ENCODE data around the gene XPR1.
"Not testable (repeated sequence)": the region's sequence is repeated elsewhere in the genome, so short reads cannot be mapped to it uniquely, and the experiment has no call there.

XPR1 gene

DNA sequence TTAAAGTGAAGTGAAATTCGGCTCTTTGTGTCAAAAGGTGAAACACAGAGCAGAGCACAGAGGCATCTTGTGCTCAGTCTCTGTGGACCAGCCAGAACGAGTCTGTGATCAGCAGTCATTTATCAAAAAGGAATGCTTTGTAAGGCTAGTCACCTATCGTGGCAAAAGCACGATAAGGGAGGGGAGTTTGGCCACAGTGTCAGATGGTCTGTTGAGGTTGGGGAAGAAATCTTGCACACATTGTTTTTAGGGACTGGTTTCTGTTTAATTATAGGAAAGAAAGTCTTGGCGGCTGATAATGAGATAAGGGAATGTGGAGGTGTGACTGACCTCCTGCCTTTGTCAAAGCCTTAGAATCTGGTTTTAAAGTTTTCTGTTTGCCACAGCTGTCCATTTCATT, 222.6 kb downstream of the XPR1 start:
- Histone ChIP-seq H3K9ac (ENCODE audit: low read length) (no peak overlapping the region), H2AFZ (ENCODE audit: low read depth, low read length, severe bottlenecking) (no peak overlapping the region), H3K27me3 (ENCODE audit: low read length) (no peaks in the 10 kb centered on the region), H3K36me3 (ENCODE audit: low read length) (no peaks in the 10 kb centered on the region), H3F3A (ENCODE audit: insufficient read depth) (peaks cover 7% of the 10 kb centered on the region; the same call in 1 of the 2 replicates), H3K9me2 (replicated peaks; ENCODE audit: insufficient read depth, low read length) (no peaks in the 10 kb centered on the region), H3K9me3 (ENCODE audit: insufficient read depth, low read length) (no peaks in the 10 kb centered on the region), H4K20me1 (ENCODE audit: low read depth, low read length) (no peaks in the 10 kb centered on the region), H3K4me2 (ENCODE audit: low read depth, low read length, poor library complexity, severe bottlenecking) (no peak overlapping the region), H3K79me2 (ENCODE audit: insufficient read depth, low read length) (no peaks in the 10 kb centered on the region), H3K27ac (ENCODE audit: low read depth, low read length) (no peak overlapping the region), H3K4me3 (ENCODE audit: insufficient read depth, low read length, poor library complexity, severe bottlenecking) (no peak overlapping the region)
- no peak for TF ChIP-seq EZH2phosphoT487 (conservative IDR thresholded peaks at IDR 0.05; ENCODE audit: low read length)
- TF ChIP-seq, protein P1, sequence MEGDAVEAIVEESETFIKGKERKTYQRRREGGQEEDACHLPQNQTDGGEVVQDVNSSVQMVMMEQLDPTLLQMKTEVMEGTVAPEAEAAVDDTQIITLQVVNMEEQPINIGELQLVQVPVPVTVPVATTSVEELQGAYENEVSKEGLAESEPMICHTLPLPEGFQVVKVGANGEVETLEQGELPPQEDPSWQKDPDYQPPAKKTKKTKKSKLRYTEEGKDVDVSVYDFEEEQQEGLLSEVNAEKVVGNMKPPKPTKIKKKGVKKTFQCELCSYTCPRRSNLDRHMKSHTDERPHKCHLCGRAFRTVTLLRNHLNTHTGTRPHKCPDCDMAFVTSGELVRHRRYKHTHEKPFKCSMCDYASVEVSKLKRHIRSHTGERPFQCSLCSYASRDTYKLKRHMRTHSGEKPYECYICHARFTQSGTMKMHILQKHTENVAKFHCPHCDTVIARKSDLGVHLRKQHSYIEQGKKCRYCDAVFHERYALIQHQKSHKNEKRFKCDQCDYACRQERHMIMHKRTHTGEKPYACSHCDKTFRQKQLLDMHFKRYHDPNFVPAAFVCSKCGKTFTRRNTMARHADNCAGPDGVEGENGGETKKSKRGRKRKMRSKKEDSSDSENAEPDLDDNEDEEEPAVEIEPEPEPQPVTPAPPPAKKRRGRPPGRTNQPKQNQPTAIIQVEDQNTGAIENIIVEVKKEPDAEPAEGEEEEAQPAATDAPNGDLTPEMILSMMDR (IDR thresholded peaks at IDR 0.05; ENCODE audit: insufficient read depth, low read length, poor library complexity, severe bottlenecking), result no peak

DNA sequence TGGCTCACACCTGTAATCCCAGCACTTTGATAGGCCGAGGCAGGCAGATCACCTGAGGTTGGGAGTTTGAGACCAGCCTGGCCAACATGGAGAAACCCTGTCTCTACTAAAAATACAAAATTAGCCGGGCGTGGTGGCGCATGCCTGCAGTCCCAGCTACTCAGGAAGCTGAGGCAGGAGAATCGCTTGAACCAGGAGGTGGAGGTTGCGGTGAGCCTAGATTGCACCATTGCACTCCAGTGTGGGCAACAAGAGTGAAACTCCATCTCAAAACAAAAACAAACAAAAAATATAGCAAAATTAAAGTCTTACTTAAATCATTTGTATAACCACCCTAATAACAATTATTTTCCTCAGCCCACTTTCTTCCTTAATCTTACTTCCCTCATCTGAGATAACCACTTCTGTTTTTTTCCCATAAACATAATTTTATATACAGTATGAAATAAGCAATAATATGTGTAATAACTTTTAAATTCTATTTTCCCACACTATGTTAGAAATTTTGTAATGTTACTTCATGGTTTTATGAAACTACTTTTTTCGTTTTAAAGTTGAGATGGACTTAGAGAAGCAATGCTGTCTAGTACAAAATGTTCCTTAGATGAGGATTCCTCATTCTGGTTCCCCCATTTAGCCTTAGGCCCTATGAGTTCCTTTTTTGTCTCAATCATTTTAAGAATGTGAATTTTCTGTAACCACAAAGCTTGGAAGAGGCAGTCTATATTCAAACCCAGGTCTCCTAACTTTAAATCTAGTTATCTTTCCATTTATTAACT, 226.3 kb downstream of the XPR1 start:
- not testable (repeated sequence) for H3K9me2 ChIP-seq (replicated peaks; ENCODE audit: insufficient read depth, low read length); H3K4me2 ChIP-seq (ENCODE audit: low read depth, low read length, poor library complexity, severe bottlenecking); H3K9me3 ChIP-seq (ENCODE audit: insufficient read depth, low read length)

DNA sequence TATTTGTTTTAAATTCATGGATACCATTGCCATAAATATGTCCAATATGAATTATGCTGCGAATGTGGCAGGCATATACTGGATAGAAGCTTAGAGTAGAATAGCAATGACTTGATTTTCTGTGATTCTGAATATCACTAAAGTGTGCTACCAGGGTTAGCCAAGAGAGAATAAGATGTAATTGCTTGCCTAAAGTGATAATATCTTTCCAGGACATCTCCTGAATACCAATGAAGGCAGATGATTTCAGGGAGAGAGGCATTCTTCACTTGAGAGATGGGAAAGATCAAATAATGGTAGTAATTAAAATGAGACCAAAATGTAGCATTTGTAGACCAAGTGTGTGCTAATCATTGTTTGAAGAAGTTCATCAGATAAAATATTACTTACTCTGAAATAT, 227.5 kb downstream of the XPR1 start:
- Histone ChIP-seq H3K4me2 (ENCODE audit: low read depth, low read length, poor library complexity, severe bottlenecking) (no peak overlapping the region), H3K9me3 (ENCODE audit: insufficient read depth, low read length) (no peaks in the 10 kb centered on the region), H3K9ac (ENCODE audit: low read length) (no peak overlapping the region), H3K27me3 (ENCODE audit: low read length) (no peaks in the 10 kb centered on the region), H3F3A (ENCODE audit: insufficient read depth) (no peaks in the 10 kb centered on the region; the same call in 1 of the 2 replicates), H3K9me2 (replicated peaks; ENCODE audit: insufficient read depth, low read length) (no peaks in the 10 kb centered on the region), H4K20me1 (ENCODE audit: low read depth, low read length) (no peaks in the 10 kb centered on the region), H2AFZ (ENCODE audit: low read depth, low read length, severe bottlenecking) (no peak overlapping the region), H3K36me3 (ENCODE audit: low read length) (no peaks in the 10 kb centered on the region), H3K27ac (ENCODE audit: low read depth, low read length) (no peak overlapping the region), H3K79me2 (ENCODE audit: insufficient read depth, low read length) (no peaks in the 10 kb centered on the region), H3K4me3 (ENCODE audit: insufficient read depth, low read length, poor library complexity, severe bottlenecking) (no peak overlapping the region)
- TF ChIP-seq, protein P1 (IDR thresholded peaks at IDR 0.05; ENCODE audit: insufficient read depth, low read length, poor library complexity, severe bottlenecking), result no peak
- no peak for TF ChIP-seq EZH2phosphoT487 (conservative IDR thresholded peaks at IDR 0.05; ENCODE audit: low read length)

More for the DNA sequence above, 226.3 kb downstream of the XPR1 start:
- H3K4me3 ChIP-seq (ENCODE audit: insufficient read depth, low read length, poor library complexity, severe bottlenecking); H3K36me3 ChIP-seq (ENCODE audit: low read length); H2AFZ ChIP-seq (ENCODE audit: low read depth, low read length, severe bottlenecking); H4K20me1 ChIP-seq (ENCODE audit: low read depth, low read length); H3F3A ChIP-seq (ENCODE audit: insufficient read depth); H3K79me2 ChIP-seq (ENCODE audit: insufficient read depth, low read length); H3K27me3 ChIP-seq (ENCODE audit: low read length); H3K27ac ChIP-seq (ENCODE audit: low read depth, low read length); H3K9ac ChIP-seq (ENCODE audit: low read length): not testable (repeated sequence)

DNA sequence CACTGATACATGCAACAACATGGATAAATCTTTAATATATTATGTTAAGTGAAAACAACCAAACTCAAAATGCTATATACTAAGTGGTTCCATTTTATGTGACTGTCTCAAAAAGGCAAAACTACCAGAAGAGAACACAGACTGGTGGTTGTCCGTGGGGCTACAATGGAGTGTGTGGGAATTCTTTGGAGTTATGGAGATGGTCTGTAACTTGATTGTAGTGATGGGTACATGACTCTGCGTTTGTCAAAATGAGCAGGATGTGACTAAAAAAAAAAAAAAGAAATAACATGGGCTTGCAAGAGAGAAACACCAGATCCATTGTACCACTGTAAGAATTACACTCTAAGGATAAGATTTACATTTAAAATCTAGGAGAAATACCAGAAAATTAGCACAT, 228.7 kb downstream of the XPR1 start:
- Histone ChIP-seq H3K9me2 (replicated peaks; ENCODE audit: insufficient read depth, low read length) (no peaks in the 10 kb centered on the region), H3K79me2 (ENCODE audit: insufficient read depth, low read length) (no peaks in the 10 kb centered on the region)

More for the DNA sequence above, 228.7 kb downstream of the XPR1 start:
- Histone ChIP-seq H3K9me3 (ENCODE audit: insufficient read depth, low read length) (no peaks in the 10 kb centered on the region), H3K4me3 (ENCODE audit: insufficient read depth, low read length, poor library complexity, severe bottlenecking) (no peak overlapping the region), H3K27me3 (ENCODE audit: low read length) (no peaks in the 10 kb centered on the region), H4K20me1 (ENCODE audit: low read depth, low read length) (no peaks in the 10 kb centered on the region), H2AFZ (ENCODE audit: low read depth, low read length, severe bottlenecking) (no peak overlapping the region), H3K4me2 (ENCODE audit: low read depth, low read length, poor library complexity, severe bottlenecking) (no peak overlapping the region), H3F3A (ENCODE audit: insufficient read depth) (no peaks in the 10 kb centered on the region; the same call in 1 of the 2 replicates), H3K9ac (ENCODE audit: low read length) (no peak overlapping the region), H3K27ac (ENCODE audit: low read depth, low read length) (no peak overlapping the region), H3K36me3 (ENCODE audit: low read length) (no peaks in the 10 kb centered on the region)
- TF ChIP-seq, protein P1 (IDR thresholded peaks at IDR 0.05; ENCODE audit: insufficient read depth, low read length, poor library complexity, severe bottlenecking), result no peak
- TF ChIP-seq EZH2phosphoT487 (conservative IDR thresholded peaks at IDR 0.05; ENCODE audit: low read length), result no peak
